GM13977 (cell line): ENCODE data around the gene MPDU1.

ENCODE experiments used
- DNase-seq: peaks from one replicate; pipeline ENCODE4 v3.0.0; 2012; ENCODE audit warnings: low spot score
- in situ Hi-C: fragments of 300-500 bp; cut with MboI; formaldehyde crosslinking; loops from one replicate; pipeline ENCODE4 v1.12.0; 2022; ENCODE audit warnings: low sequenced_read_pairs, low pct_unique_long_range_greater_than_20kb, mixed read lengths, inconsistent platforms; ENCODE audit not compliant: unreplicated experiment
- TF ChIP-seq, protein P1 (sequence below): IDR thresholded peaks from 2 replicates; pipeline ENCODE4 v1.5.1; 2012; ENCODE audit warnings: mild to moderate bottlenecking, control low read depth; ENCODE audit not compliant: insufficient read depth; ENCODE audit errors: extremely low read depth, missing control alignments

Gene MPDU1

DNA sequence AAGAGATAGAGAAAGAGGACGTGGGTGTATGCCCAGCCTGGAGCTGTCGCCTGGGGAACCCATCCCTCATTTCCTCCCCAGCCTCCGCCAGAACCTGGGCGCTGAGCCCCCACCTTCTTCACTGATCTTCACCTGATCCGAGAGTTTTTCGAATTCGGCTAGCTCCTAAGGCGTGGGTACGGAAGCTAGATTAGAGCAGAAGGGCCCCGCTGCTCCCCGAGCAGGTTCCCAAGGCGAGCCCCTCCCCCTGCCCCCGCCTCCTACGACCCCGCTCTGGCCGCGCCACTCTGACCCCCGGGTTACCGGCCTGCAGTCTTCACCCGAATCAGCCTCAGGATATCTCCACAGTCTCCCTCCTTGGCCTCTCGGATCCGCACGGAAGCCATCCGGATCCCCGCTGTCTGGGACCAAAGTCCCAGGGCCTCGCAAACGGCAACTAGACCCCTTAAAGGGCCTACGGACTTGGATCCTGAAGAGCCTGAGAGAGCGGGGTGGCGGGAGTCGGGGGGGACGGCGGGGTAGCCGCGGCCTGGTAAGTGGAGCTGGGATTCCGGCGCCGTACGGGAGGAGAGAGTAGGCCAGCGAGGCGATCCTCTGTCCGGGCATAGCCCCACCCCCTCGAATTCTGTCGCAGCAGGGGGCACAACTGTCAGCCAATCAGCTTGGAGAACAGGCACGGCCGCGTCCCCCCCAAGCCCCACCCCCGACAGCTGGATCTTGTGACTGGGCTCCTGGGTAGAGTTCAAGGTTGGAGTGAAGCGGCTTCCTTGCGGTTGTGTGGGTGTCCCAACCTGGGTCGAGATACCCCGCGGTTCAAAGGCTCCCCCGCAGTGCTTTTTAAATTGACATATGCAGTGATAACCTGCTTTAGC is 43.8 kb downstream of the MPDU1 start, which contains the start of gene SAT2:
Gene SAT2 (minus strand): TSS at position 572 of the 872 bp plus-strand sequence. CDS start 186 bp downstream, at position 386.
- in situ Hi-C loops = no loop called here
- peak; percentile 96 for DNase-seq
- TF ChIP-seq, protein P1, sequence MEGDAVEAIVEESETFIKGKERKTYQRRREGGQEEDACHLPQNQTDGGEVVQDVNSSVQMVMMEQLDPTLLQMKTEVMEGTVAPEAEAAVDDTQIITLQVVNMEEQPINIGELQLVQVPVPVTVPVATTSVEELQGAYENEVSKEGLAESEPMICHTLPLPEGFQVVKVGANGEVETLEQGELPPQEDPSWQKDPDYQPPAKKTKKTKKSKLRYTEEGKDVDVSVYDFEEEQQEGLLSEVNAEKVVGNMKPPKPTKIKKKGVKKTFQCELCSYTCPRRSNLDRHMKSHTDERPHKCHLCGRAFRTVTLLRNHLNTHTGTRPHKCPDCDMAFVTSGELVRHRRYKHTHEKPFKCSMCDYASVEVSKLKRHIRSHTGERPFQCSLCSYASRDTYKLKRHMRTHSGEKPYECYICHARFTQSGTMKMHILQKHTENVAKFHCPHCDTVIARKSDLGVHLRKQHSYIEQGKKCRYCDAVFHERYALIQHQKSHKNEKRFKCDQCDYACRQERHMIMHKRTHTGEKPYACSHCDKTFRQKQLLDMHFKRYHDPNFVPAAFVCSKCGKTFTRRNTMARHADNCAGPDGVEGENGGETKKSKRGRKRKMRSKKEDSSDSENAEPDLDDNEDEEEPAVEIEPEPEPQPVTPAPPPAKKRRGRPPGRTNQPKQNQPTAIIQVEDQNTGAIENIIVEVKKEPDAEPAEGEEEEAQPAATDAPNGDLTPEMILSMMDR = no peak

- TF ChIP-seq, protein P1 = no peak
- in situ Hi-C loops = no loop called here
- DNase-seq = no peak
Observed at GRCh38 chr17:7629939-7630571, 46.4 kb downstream of the MPDU1 start, which contains the start of gene SHBG. Gene SHBG, plus strand, starts transcription at chr17:7630135. Its CDS starts 38 bp downstream, at chr17:7630173.

DNA sequence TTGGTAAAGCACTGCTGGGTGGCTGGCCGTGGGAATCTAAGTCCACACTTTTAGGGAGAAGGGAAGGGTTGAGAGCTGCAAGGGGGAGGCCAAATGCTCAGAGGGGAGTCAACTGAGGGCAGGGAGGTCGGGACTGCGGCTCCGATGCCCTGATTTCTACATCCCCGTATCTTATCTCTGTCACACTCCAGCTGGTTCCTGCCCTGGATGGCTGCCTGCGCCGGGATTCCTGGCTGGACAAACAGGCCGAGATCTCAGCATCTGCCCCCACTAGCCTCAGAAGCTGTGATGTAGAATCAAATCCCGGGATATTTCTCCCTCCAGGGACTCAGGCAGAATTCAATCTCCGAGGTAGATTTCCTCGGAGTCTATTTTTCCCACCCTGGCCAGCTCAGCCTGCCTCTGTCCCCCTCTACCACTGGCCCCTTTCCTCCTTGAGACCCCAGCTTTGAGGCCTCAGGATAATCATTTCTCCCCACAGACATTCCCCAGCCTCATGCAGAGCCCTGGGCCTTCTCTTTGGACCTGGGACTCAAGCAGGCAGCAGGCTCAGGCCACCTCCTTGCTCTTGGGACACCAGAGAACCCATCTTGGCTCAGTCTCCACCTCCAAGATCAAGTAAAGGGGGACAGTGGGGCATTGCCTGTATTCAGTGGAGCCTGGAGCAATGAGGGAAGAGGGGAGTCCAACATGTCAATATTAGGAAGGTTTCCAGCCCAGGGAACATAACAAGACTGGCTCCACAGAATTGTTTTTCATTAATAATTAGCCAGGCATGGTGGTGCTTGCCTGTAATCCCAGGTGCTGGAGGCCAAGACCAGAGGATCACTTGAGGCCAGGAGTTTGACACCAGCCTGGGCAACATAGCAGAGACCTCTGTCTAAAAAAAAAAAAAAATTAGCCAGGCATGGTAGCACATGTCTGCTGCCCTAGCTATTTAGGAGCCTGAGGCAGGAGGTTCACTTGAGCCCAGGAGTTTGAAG is 48.0 kb downstream of the MPDU1 start:
- TF ChIP-seq, protein P1 = no peak
- in situ Hi-C loops = no loop called here
- DNase-seq = no peak

GRCh38 chr17:7632492-7632894 is 48.8 kb downstream of the MPDU1 start:
- in situ Hi-C loops = no loop called here

GRCh38 chr17:7633093-7633492 is 49.4 kb downstream of the MPDU1 start:
- in situ Hi-C loops = no loop called here
- peak; percentile 10 for DNase-seq
- TF ChIP-seq, protein P1 = peak; percentile 0

More at GRCh38 chr17:7632492-7632894, 48.8 kb downstream of the MPDU1 start:
- peak; percentile 75 for DNase-seq
- TF ChIP-seq, protein P1 = peak; percentile 56

GRCh38 chr17:7634384-7634783 is 50.7 kb downstream of the MPDU1 start:
- TF ChIP-seq, protein P1 = peak; percentile 63
- in situ Hi-C loops = no loop called here
- DNase-seq = peak; percentile 31
